IMR-90 (cell line): Measurements from ENCODE around the gene RAB33B. TPM values are rescaled to one million over a fixed set of nuclear protein-coding genes. Genes with fewer than 3 reads are reported as not detected.

Source experiments
- ATAC-seq: fragments of 200-7000 bp; cut with Tn5 transposase; 2 replicates; pipeline ENCODE4 v1.9.1; 2020; ENCODE audit warnings: low read depth, mild to moderate bottlenecking, moderate library complexity
- BruUV-seq: library from RNA; stranded (reverse); fragments of 400-500 nt; replicated peaks from 2 replicates; lab custom pipeline; 2021; lab: Mats Ljungman, UMichigan
- CTCF ChIA-PET: fragments of 300-600 bp; formaldehyde crosslinking; extraction: SDS; loops from one replicate; lab custom pipeline; 2021; ENCODE audit warnings: antibody characterized with exemption; lab: Yijun Ruan, JAX
- POLR2A ChIA-PET: fragments of 300-600 bp; sonication (Branson Sonifier 250); formaldehyde crosslinking; loops from one replicate; lab custom pipeline; 2022; ENCODE audit warnings: antibody characterized with exemption; ENCODE audit not compliant: unreplicated experiment; lab: Charles Lee
- DNase-seq: peaks from one replicate; pipeline ENCODE4 v3.0.0; 2013
- H2AFZ ChIP-seq: replicated peaks from 2 replicates; pipeline ENCODE3; 2013; ENCODE audit warnings: low read length, mild to moderate bottlenecking; ENCODE audit not compliant: poor library complexity
- H2AK5ac ChIP-seq: 2 replicates; pipeline ENCODE4 v1.6.1; 2013; ENCODE audit warnings: low read depth, low read length, inconsistent platforms
- H2AK9ac ChIP-seq: replicated peaks from 2 replicates; pipeline ENCODE3; 2013; ENCODE audit warnings: mild to moderate bottlenecking, low read depth, low read length, moderate library complexity; ENCODE audit not compliant: poor library complexity
- H2BK120ac ChIP-seq: 2 replicates; pipeline ENCODE4 v1.6.1; 2013; ENCODE audit warnings: low read depth, low read length, inconsistent platforms
- H2BK15ac ChIP-seq: 3 replicates; pipeline ENCODE4 v1.6.1; 2013; ENCODE audit warnings: low read depth, low read length, inconsistent platforms
- H2BK20ac ChIP-seq: 2 replicates; pipeline ENCODE4 v1.6.1; 2013; ENCODE audit warnings: low read depth, mild to moderate bottlenecking, inconsistent platforms, low read length, moderate library complexity
- H2BK5ac ChIP-seq: 2 replicates; pipeline ENCODE4 v1.6.1; 2013; ENCODE audit warnings: mild to moderate bottlenecking, low read depth, low read length, inconsistent platforms; ENCODE audit not compliant: poor library complexity, severe bottlenecking
- H3K14ac ChIP-seq: replicated peaks from 2 replicates; pipeline ENCODE4 v1.6.1; 2013; ENCODE audit warnings: low read depth, low read length, inconsistent platforms
- H3K18ac ChIP-seq: 2 replicates; pipeline ENCODE4 v1.6.1; 2013; ENCODE audit warnings: low read depth, low read length, control low read depth
- H3K23ac ChIP-seq: 2 replicates; pipeline ENCODE4 v1.6.1; 2013; ENCODE audit warnings: low read depth, low read length, inconsistent platforms
- H3K27ac ChIP-seq: 2 replicates; pipeline ENCODE4 v1.5.1; 2013; ENCODE audit warnings: mild to moderate bottlenecking, control low read depth, low read length; ENCODE audit not compliant: insufficient read depth
- H3K27me3 ChIP-seq: 2 replicates; pipeline ENCODE4 v1.6.1; 2013; ENCODE audit warnings: low read length; ENCODE audit not compliant: control insufficient read depth, insufficient read depth
- H3K36me3 ChIP-seq: 2 replicates; pipeline ENCODE4 v1.6.1; 2013; ENCODE audit warnings: low read length, mixed read lengths; ENCODE audit not compliant: control insufficient read depth, insufficient read depth
- H3K4ac ChIP-seq: 2 replicates; pipeline ENCODE4 v1.6.1; 2013; ENCODE audit warnings: low read depth, low read length, inconsistent platforms
- H3K4me1 ChIP-seq: 2 replicates; pipeline ENCODE4 v1.6.1; 2013; ENCODE audit warnings: low read length, mixed read lengths; ENCODE audit not compliant: control insufficient read depth, insufficient read depth
- H3K4me2 ChIP-seq: 2 replicates; pipeline ENCODE4 v1.6.1; 2013; ENCODE audit warnings: low read depth, mild to moderate bottlenecking, control low read depth, low read length, moderate library complexity
- H3K4me3 ChIP-seq: 2 replicates; pipeline ENCODE4 v1.5.1; 2013; ENCODE audit warnings: low read depth, mild to moderate bottlenecking, control low read depth, low read length, moderate library complexity; ENCODE audit not compliant: insufficient read depth
- H3K56ac ChIP-seq: 2 replicates; pipeline ENCODE4 v1.6.1; 2013; ENCODE audit warnings: low read length, inconsistent platforms; ENCODE audit not compliant: insufficient read depth; ENCODE audit errors: extremely low read depth
- H3K79me1 ChIP-seq, 2 experiments: 2 replicates each; pipeline ENCODE4 v1.6.1; 2013; ENCODE audit warnings: low read length in 2 of 2, inconsistent platforms in 1 of 2, low read depth in 1 of 2
- H3K9ac ChIP-seq: 2 replicates; pipeline ENCODE4 v1.6.1; 2013; ENCODE audit warnings: low read depth, low read length, control low read depth
- H3K9me1 ChIP-seq: 2 replicates; pipeline ENCODE4 v1.6.1; 2013; ENCODE audit warnings: low read length, inconsistent platforms; ENCODE audit not compliant: insufficient read depth
- H3K9me3 ChIP-seq: 2 replicates; pipeline ENCODE4 v1.6.1; 2013; ENCODE audit warnings: low read length; ENCODE audit not compliant: control insufficient read depth, insufficient read depth
- H4K20me1 ChIP-seq: 2 replicates; pipeline ENCODE4 v1.6.1; 2013; ENCODE audit warnings: low read length, inconsistent platforms; ENCODE audit not compliant: insufficient read depth
- H4K5ac ChIP-seq: 2 replicates; pipeline ENCODE4 v1.6.1; 2013; ENCODE audit warnings: mild to moderate bottlenecking, low read depth, low read length, control low read depth
- H4K8ac ChIP-seq, 2 experiments: 2 replicates each; pipeline ENCODE4 v1.6.1; 2013; ENCODE audit warnings: low read depth in 2 of 2, low read length in 2 of 2, control low read depth in 1 of 2, inconsistent platforms in 1 of 2
- H4K91ac ChIP-seq: 2 replicates; pipeline ENCODE4 v1.6.1; 2013; ENCODE audit warnings: low read depth, low read length, inconsistent platforms; ENCODE audit not compliant: insufficient read depth
- FOS ChIP-seq: fragments of 150-350 bp; IDR thresholded peaks from 2 replicates; pipeline ENCODE4 v1.6.1; 2016; ENCODE audit warnings: low read depth, low read length
- MAZ ChIP-seq: IDR thresholded peaks from 2 replicates; pipeline ENCODE4 v1.6.1; 2012; ENCODE audit warnings: low read depth, mild to moderate bottlenecking, low read length, improper control_type of control experiment, moderate library complexity, borderline replicate concordance
- RFX5 ChIP-seq: IDR thresholded peaks from 2 replicates; pipeline ENCODE4 v1.8.0; 2012; ENCODE audit warnings: low read depth, mild to moderate bottlenecking, low read length, moderate library complexity
- WGBS, 2 experiments: methylation state at CpG; one replicate each; pipeline versions ENCODE4 v1.1.5 to v1.1.7; 2013; ENCODE audit warnings: missing lambda C conversion rate in 2 of 2; ENCODE audit not compliant: insufficient read length in 1 of 2; ENCODE audit errors: extremely low coverage in 2 of 2; 5-methylcytosine and 5-hydroxymethylcytosine counted together
- dilution Hi-C: fragments of 300-500 bp; cut with HindIII; formaldehyde crosslinking; loops from one replicate; pipeline ENCODE4 v1.14.3; 2018; ENCODE audit warnings: low sequenced_read_pairs; ENCODE audit not compliant: unreplicated experiment
- in situ Hi-C: fragments of 300-500 bp; cut with MboI; formaldehyde crosslinking; loops from 3 replicates; pipeline ENCODE4 v1.14.3; 2019; ENCODE audit warnings: low sequenced_read_pairs, inconsistent platforms, mixed read lengths
- intact Hi-C: fragments of 100-400 bp; cut with micrococcal nuclease; formaldehyde crosslinking; loops from 2 replicates; pipeline ENCODE4 v1.10.0; 2022
- polyA plus RNA-seq, 3 experiments: library from polyadenylated mRNA; depleted of rRNA; stranded (reverse); fragments of >200 nt; gene quantifications; 2 replicates each; pipeline ENCODE4 v1.2.3, GENCODE V29; 2012; ENCODE audit warnings: low replicate concordance in 1 of 3
- total RNA-seq: library from RNA; depleted of rRNA; stranded (reverse); fragments of >200 nt; gene quantifications from 2 replicates; pipeline ENCODE4 v1.2.3, GENCODE V29; 2012

RAB33B gene
- total and polyA plus RNA-seq, 2 of the 4 experiments (the other 2 are of a cell fraction): 3.7 to 7.3 TPM

GRCh38 chr4:139458543-139458942, 4.6 kb downstream of the RAB33B start:
- Histone ChIP-seq H3K27ac (no peak overlapping the region), H2AFZ (no peak overlapping the region), H3K9ac (no peak overlapping the region), H2BK20ac (no peak overlapping the region), H3K4ac (no peak overlapping the region), H4K20me1 (peaks cover 10% of the 10 kb centered on the region; the same call in 1 of the 2 replicates), H4K91ac (no peak overlapping the region), H3K56ac (no peak overlapping the region), H3K23ac (no peak overlapping the region), H2BK120ac (no peak overlapping the region), H3K9me1 (peaks cover 4% of the 10 kb centered on the region; the same call in 1 of the 2 replicates), H2BK5ac (no peak overlapping the region), H2AK9ac (no peak overlapping the region), H4K8ac (no peak overlapping the region), H3K4me2 (no peak overlapping the region), H3K36me3 (no peaks in the 10 kb centered on the region), H3K27me3 (no peaks in the 10 kb centered on the region), H3K18ac (no peak overlapping the region), H2AK5ac (no peak overlapping the region), H3K4me1 (peaks cover 3% of the 10 kb centered on the region), H3K4me3 (no peak overlapping the region), H3K79me1 (peaks cover 35 to 67% of the 10 kb centered on the region in 2 experiments), H3K14ac (no peak overlapping the region), H3K9me3 (no peaks in the 10 kb centered on the region), H4K5ac (no peak overlapping the region), H2BK15ac (no peak overlapping the region)
- no peak for TF ChIP-seq RFX5
- TF ChIP-seq FOS: no peak
- no peak for TF ChIP-seq MAZ
- 100% methylated on average over 1 of the region's 1 CpG; no CpG with 5 or more reads in 1 of the 2 experiments for WGBS, 2 experiments
- intact Hi-C loops (no loop called here), in situ Hi-C loops (no loop called here), dilution Hi-C loops (no loop called here)
- BruUV-seq: no TSS peak
- CTCF ChIA-PET: no interaction called here
- ATAC-seq: no peak
- POLR2A ChIA-PET: no interaction called here
- no peak for DNase-seq
